Trophoblast cell (in vitro differentiated cells and primary cell): ENCODE data around the gene GAK.

ENCODE experiments used
- DNase-seq, 2 donors: peaks; one replicate each; pipeline ENCODE4 v3.0.0-alpha.2; 2016
- H2AFZ ChIP-seq: 2 replicates; pipeline ENCODE4 v1.6.1; 2013; ENCODE audit warnings: low read length, moderate library complexity, mild to moderate bottlenecking; ENCODE audit not compliant: insufficient read depth, poor library complexity
- H2AK5ac ChIP-seq: 2 replicates; pipeline ENCODE4 v1.6.1; 2013; ENCODE audit warnings: mild to moderate bottlenecking, low read length
- H2BK120ac ChIP-seq: 2 replicates; pipeline ENCODE4 v1.6.1; 2013; ENCODE audit warnings: low read length, mild to moderate bottlenecking, moderate library complexity; ENCODE audit not compliant: insufficient read depth, poor library complexity
- H2BK12ac ChIP-seq: 2 replicates; pipeline ENCODE4 v1.6.1; 2013; ENCODE audit warnings: mild to moderate bottlenecking, low read length, moderate library complexity
- H2BK5ac ChIP-seq: 2 replicates; pipeline ENCODE4 v1.6.1; 2013; ENCODE audit warnings: low read length, low read depth, moderate library complexity, mild to moderate bottlenecking; ENCODE audit not compliant: poor library complexity
- H3K14ac ChIP-seq: 2 replicates; pipeline ENCODE4 v1.6.1; 2013; ENCODE audit warnings: mild to moderate bottlenecking, low read length
- H3K18ac ChIP-seq: 2 replicates; pipeline ENCODE4 v1.6.1; 2013; ENCODE audit warnings: mild to moderate bottlenecking, low read length
- H3K23ac ChIP-seq: 2 replicates; pipeline ENCODE4 v1.6.1; 2013; ENCODE audit warnings: low read length
- H3K27ac ChIP-seq: 2 replicates; pipeline ENCODE4 v1.5.1; 2013; ENCODE audit warnings: low read depth, mild to moderate bottlenecking, inconsistent platforms, low read length, moderate library complexity
- H3K27me3 ChIP-seq: 2 replicates; pipeline ENCODE4 v1.6.1; 2013; ENCODE audit warnings: inconsistent platforms, mild to moderate bottlenecking, low read length, moderate library complexity; ENCODE audit not compliant: insufficient read depth
- H3K36me3 ChIP-seq, 2 experiments: 1 replicate in 1 of 2; 2 replicates in 1 of 2; pipeline ENCODE4 v1.6.1; 2013; ENCODE audit warnings: low read length in 2 of 2, mild to moderate bottlenecking in 2 of 2, moderate library complexity in 1 of 2; ENCODE audit not compliant: insufficient read depth in 2 of 2, control insufficient read depth in 1 of 2
- H3K4ac ChIP-seq: 2 replicates; pipeline ENCODE4 v1.6.1; 2013; ENCODE audit warnings: low read depth, mild to moderate bottlenecking, low read length, moderate library complexity
- H3K4me1 ChIP-seq, 2 experiments: 1 replicate in 1 of 2; 2 replicates in 1 of 2; pipeline ENCODE4 v1.6.1; 2013; ENCODE audit warnings: low read length in 2 of 2, mild to moderate bottlenecking in 2 of 2, moderate library complexity in 1 of 2; ENCODE audit not compliant: insufficient read depth in 2 of 2, control insufficient read depth in 1 of 2
- H3K4me2 ChIP-seq: 2 replicates; pipeline ENCODE4 v1.6.1; 2013; ENCODE audit warnings: inconsistent platforms, mild to moderate bottlenecking, low read length, moderate library complexity
- H3K4me3 ChIP-seq: 2 replicates; pipeline ENCODE4 v1.5.1; 2013; ENCODE audit warnings: mild to moderate bottlenecking, low read depth, low read length, inconsistent platforms
- H3K79me1 ChIP-seq: one replicate; pipeline ENCODE4 v1.6.1; 2013; ENCODE audit warnings: low read length
- H3K79me2 ChIP-seq: 2 replicates; pipeline ENCODE4 v1.6.1; 2013; ENCODE audit warnings: low read length, mild to moderate bottlenecking; ENCODE audit not compliant: control insufficient read depth, insufficient read depth, poor library complexity
- H3K9ac ChIP-seq: 2 replicates; pipeline ENCODE4 v1.6.1; 2013; ENCODE audit warnings: mild to moderate bottlenecking, low read length
- H3K9me3 ChIP-seq: 2 replicates; pipeline ENCODE4 v1.6.1; 2013; ENCODE audit warnings: low read depth, mild to moderate bottlenecking, control low read depth, inconsistent platforms, low read length; ENCODE audit not compliant: insufficient read depth
- H4K12ac ChIP-seq: 2 replicates; pipeline ENCODE4 v1.6.1; 2013; ENCODE audit warnings: low read depth, mild to moderate bottlenecking, low read length, moderate library complexity
- H4K8ac ChIP-seq: 2 replicates; pipeline ENCODE4 v1.6.1; 2013; ENCODE audit warnings: low read depth, mild to moderate bottlenecking, low read length, moderate library complexity
- H4K91ac ChIP-seq: one replicate; pipeline ENCODE4 v1.6.1; 2013; ENCODE audit warnings: low read depth, mild to moderate bottlenecking, low read length, moderate library complexity
- WGBS: extraction: QIAGEN DNeasy Blood & Tissue Kit; methylation state at CpG from one replicate; pipeline ENCODE4 v1.1.7; 2013; ENCODE audit warnings: missing lambda C conversion rate; ENCODE audit not compliant: insufficient read length, insufficient coverage; ENCODE audit errors: extremely low coverage; 5-methylcytosine and 5-hydroxymethylcytosine counted together

Gene GAK

DNA sequence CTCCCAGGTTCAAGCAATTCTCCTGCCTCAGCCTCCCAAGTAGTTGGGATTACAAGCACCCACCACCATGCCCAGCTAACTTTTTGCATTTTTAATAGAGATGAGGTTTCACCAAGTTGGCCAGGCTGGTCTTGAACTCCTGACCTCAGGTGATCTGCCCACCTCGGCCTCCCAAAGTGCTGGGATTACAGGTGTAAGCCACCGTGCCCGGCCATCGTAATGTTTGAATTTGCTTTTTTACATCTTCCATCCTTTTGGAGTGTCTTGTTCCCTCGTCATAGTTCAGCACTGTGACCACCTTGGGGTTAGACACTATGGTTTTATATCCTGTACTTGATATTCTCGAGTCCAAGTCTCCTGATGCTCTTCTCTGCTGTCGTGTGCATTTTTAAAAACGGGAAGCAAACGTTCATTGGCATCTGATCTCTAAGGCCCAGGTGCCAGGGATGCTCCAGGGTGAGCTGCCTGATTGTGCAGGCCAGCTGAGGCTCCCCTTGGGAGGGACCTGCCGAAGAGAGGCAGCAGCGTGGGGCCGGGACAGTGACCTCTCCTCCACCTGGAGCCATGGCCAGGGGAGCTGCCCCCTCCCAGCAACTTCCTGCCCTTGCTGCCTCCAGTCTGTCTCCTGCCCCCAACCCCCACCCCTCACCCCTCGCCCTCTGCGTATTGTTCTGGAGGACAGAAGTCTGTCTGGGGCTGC lies 24.6 kb upstream of the GAK start:
- H2BK120ac ChIP-seq: no peak overlapping the region
- DNase-seq: no peak
- H4K8ac ChIP-seq: no peak overlapping the region
- no peaks in the 10 kb centered on the region for H3K79me1 ChIP-seq
- H2BK12ac ChIP-seq: no peak overlapping the region
- no peak overlapping the region for H2BK5ac ChIP-seq
- no CpG with 5 or more reads among the region's 14 CpGs for WGBS
- H3K27ac ChIP-seq: no peak overlapping the region
- H3K23ac ChIP-seq: no peak overlapping the region
- no peaks in the 10 kb centered on the region for H3K4me1 ChIP-seq
- no peak overlapping the region for H2AFZ ChIP-seq
- H4K91ac ChIP-seq: no peak overlapping the region
- no peak overlapping the region for H3K9ac ChIP-seq
- H3K4me2 ChIP-seq: no peak overlapping the region
- no peak overlapping the region for H2AK5ac ChIP-seq
- peaks cover 9 to 13% of the 10 kb centered on the region in 2 experiments for H3K36me3 ChIP-seq
- no peak overlapping the region for H3K14ac ChIP-seq
- H3K4me3 ChIP-seq: no peak overlapping the region
- no peaks in the 10 kb centered on the region for H3K27me3 ChIP-seq
- peaks cover 2% of the 10 kb centered on the region for H3K9me3 ChIP-seq
- no peak overlapping the region for H3K4ac ChIP-seq
- no peak overlapping the region for H4K12ac ChIP-seq
- no peaks in the 10 kb centered on the region for H3K79me2 ChIP-seq
- H3K18ac ChIP-seq: no peak overlapping the region

DNA sequence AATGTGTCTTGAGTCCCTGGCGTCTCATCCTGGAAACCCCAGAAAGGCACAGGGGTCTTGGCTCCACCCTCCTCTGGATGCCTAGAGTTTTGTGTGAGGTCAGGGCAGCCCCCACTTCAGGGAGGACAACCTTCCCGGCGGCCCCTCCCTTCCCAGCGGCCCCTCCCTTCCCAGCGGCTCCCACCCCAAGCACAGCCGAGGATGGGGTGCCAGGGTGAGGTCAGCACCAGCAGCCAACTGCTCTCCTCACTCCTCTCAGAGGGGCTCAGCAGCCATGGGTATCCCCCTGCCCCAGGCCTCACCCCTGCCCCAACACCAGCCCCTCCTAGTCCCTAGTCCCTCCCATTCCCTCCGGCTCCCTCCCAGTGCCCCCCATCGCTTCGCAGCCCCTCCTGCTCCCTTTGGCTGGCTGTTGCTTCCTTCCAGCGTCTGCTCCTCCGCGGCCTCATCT lies 23.8 kb upstream of the GAK start:
- Histone ChIP-seq H3K79me1 (no peaks in the 10 kb centered on the region), H2BK120ac (no peak overlapping the region), H3K14ac (no peak overlapping the region), H2AK5ac (no peak overlapping the region), H3K9ac (no peak overlapping the region), H2AFZ (no peak overlapping the region), H3K79me2 (no peaks in the 10 kb centered on the region), H3K23ac (no peak overlapping the region), H2BK12ac (no peak overlapping the region), H3K9me3 (peaks cover under 1% of the 10 kb centered on the region), H3K4me3 (no peak overlapping the region), H4K8ac (no peak overlapping the region), H3K27ac (no peak overlapping the region), H4K12ac (no peak overlapping the region), H3K4me1 (peaks cover 3 to 5% of the 10 kb centered on the region in 2 experiments), H3K27me3 (no peaks in the 10 kb centered on the region), H3K36me3 (peaks cover 9% of the 10 kb centered on the region in 2 experiments), H3K4ac (no peak overlapping the region), H3K18ac (no peak overlapping the region), H2BK5ac (no peak overlapping the region), H3K4me2 (no peak overlapping the region), H4K91ac (no peak overlapping the region)
- no CpG with 5 or more reads among the region's 12 CpGs for WGBS
- DNase-seq: no peak

- Histone ChIP-seq H2AFZ (no peak overlapping the region), H3K27ac (no peak overlapping the region), H3K27me3 (no peaks in the 10 kb centered on the region), H2BK12ac (no peak overlapping the region), H4K91ac (no peak overlapping the region), H3K23ac (no peak overlapping the region), H3K79me1 (no peaks in the 10 kb centered on the region), H3K4me3 (no peak overlapping the region), H4K8ac (no peak overlapping the region), H4K12ac (no peak overlapping the region), H3K79me2 (no peaks in the 10 kb centered on the region), H2BK120ac (no peak overlapping the region), H3K4me2 (no peak overlapping the region), H3K18ac (no peak overlapping the region), H3K9me3 (no peaks in the 10 kb centered on the region), H3K4me1 (peaks cover 3 to 5% of the 10 kb centered on the region in 2 experiments), H3K4ac (no peak overlapping the region), H2AK5ac (no peak overlapping the region), H2BK5ac (no peak overlapping the region), H3K36me3 (peaks cover 8 to 9% of the 10 kb centered on the region in 2 experiments), H3K14ac (no peak overlapping the region), H3K9ac (no peak overlapping the region)
- no peak for DNase-seq
- no CpG with 5 or more reads among the region's 33 CpGs for WGBS
Measured at GRCh38 chr4:955161-955921, 23.2 kb upstream of the GAK start.

- H3K36me3 ChIP-seq: peaks cover 6 to 9% of the 10 kb centered on the region in 2 experiments
- no peak overlapping the region for H3K4me2 ChIP-seq
- H3K27me3 ChIP-seq: no peaks in the 10 kb centered on the region
- no peak overlapping the region for H3K27ac ChIP-seq
- H4K91ac ChIP-seq: no peak overlapping the region
- H2BK120ac ChIP-seq: no peak overlapping the region
- H3K79me2 ChIP-seq: no peaks in the 10 kb centered on the region
- no peak overlapping the region for H2AFZ ChIP-seq
- H4K8ac ChIP-seq: no peak overlapping the region
- H3K4ac ChIP-seq: no peak overlapping the region
- WGBS: no CpG with 5 or more reads among the region's 17 CpGs
- no peak overlapping the region for H2BK5ac ChIP-seq
- H3K79me1 ChIP-seq: no peaks in the 10 kb centered on the region
- H3K14ac ChIP-seq: no peak overlapping the region
- DNase-seq: no peak
- no peak overlapping the region for H3K9ac ChIP-seq
- H3K4me1 ChIP-seq: peaks cover 3 to 5% of the 10 kb centered on the region in 2 experiments
- H4K12ac ChIP-seq: no peak overlapping the region
- no peak overlapping the region for H3K23ac ChIP-seq
- no peak overlapping the region for H3K4me3 ChIP-seq
- H3K9me3 ChIP-seq: no peaks in the 10 kb centered on the region
- H3K18ac ChIP-seq: no peak overlapping the region
- H2AK5ac ChIP-seq: no peak overlapping the region
- H2BK12ac ChIP-seq: no peak overlapping the region
Measured at GRCh38 chr4:954211-955020, 22.3 kb upstream of the GAK start.
